ENCODE results near the gene LBHD2. TPM values are rescaled to one million over a fixed set of nuclear protein-coding genes. Genes with fewer than 3 reads are reported as not detected.

The LBHD2 gene
- total and polyA plus RNA-seq, 9 donors, result 0.09 TPM; not detected in 8

- Histone ChIP-seq H3K9me3 (replicated peaks; ENCODE audit: control insufficient read depth, low read depth, low read length) (no peaks in the 10 kb centered on the region), H3K4me3 (ENCODE audit: low read length) (peak overlapping the region; percentile 28), H3K27me3 (ENCODE audit: control insufficient read depth, insufficient read depth, low read length) (peaks cover 20% of the 10 kb centered on the region), H3K27ac (ENCODE audit: low read length) (no peak overlapping the region), H3K4me1 (ENCODE audit: control insufficient read depth, insufficient read depth, low read length) (peaks cover 20% of the 10 kb centered on the region), H3K36me3 (ENCODE audit: control insufficient read depth, insufficient read depth, low read length) (peaks cover 17% of the 10 kb centered on the region)
- DNase-seq, result no peak
- 31% methylated on average over 25 of the region's 29 CpGs for WGBS (ENCODE audit: insufficient coverage)
Observed at GRCh38 chr14:103139132-103140025, 55.4 kb downstream of the LBHD2 start.

Other genes starting within 250 kb of the LBHD2 start
- 0.58 TPM for gene AMN, start 161.5 kb upstream of the LBHD2 start, total RNA-seq
- gene AMN, start 161.5 kb upstream of the LBHD2 start, polyA plus RNA-seq (ENCODE audit: insufficient read depth in 1 of 8, insufficient read length in 8 of 8, low replicate concordance in 1 of 8), result 10 to 100 TPM in 1 of 8 donors, 1 to 10 TPM in 2, under 1 TPM in 5; 0.21 to 11.7 (median 0.50) TPM
- 34.8 TPM for gene CDC42BPB, start 26.7 kb upstream of the LBHD2 start, total RNA-seq
- 10 to 100 TPM; 43.9 to 65.7 (median 56.4) TPM for gene CDC42BPB, start 26.7 kb upstream of the LBHD2 start, polyA plus RNA-seq (ENCODE audit: insufficient read depth in 1 of 8, insufficient read length in 8 of 8, low replicate concordance in 1 of 8)
- gene EXOC3L4, start 10.5 kb downstream of the LBHD2 start, total RNA-seq, result 0.75 TPM
- gene EXOC3L4, start 10.5 kb downstream of the LBHD2 start, polyA plus RNA-seq (ENCODE audit: insufficient read depth in 1 of 8, insufficient read length in 8 of 8, low replicate concordance in 1 of 8), result 1 to 10 TPM in 2 of 8 donors, under 1 TPM in 5, not detected in 1; 0.23 to 1.6 (median 0.49) TPM
- 46.3 TPM for gene TNFAIP2, start 39.3 kb downstream of the LBHD2 start, total RNA-seq
- gene TNFAIP2, start 39.3 kb downstream of the LBHD2 start, polyA plus RNA-seq (ENCODE audit: insufficient read depth in 1 of 8, insufficient read length in 8 of 8, low replicate concordance in 1 of 8), result 10 to 100 TPM; 40.0 to 62.9 (median 56.3) TPM